Jurkat, Clone E6-1 (cell line): ENCODE measurements around the gene MVB12B.

ENCODE experiments used
- DNase-seq: peaks from one replicate; pipeline ENCODE4 v3.0.0-alpha.2; 2011; ENCODE audit warnings: low read depth, low spot score
- H3K4me3 ChIP-seq: 2 replicates; pipeline ENCODE4 v1.5.1; 2011; ENCODE audit warnings: mild to moderate bottlenecking, low read length, control low read depth, moderate library complexity

MVB12B gene

GRCh38 chr9:126348911-126349550 is 22.4 kb downstream of the MVB12B start:
- no peak overlapping the region for H3K4me3 ChIP-seq
- no peak for DNase-seq

- DNase-seq: no peak
- no peak overlapping the region for H3K4me3 ChIP-seq
Observed at GRCh38 chr9:126354887-126355770, 28.5 kb downstream of the MVB12B start.

- no peak for DNase-seq
- no peak overlapping the region for H3K4me3 ChIP-seq
Observed at GRCh38 chr9:126357074-126357473, 30.4 kb downstream of the MVB12B start.

GRCh38 chr9:126360073-126360472 is 33.4 kb downstream of the MVB12B start:
- DNase-seq: no peak
- H3K4me3 ChIP-seq: no peak overlapping the region

GRCh38 chr9:126361810-126362238 is 35.2 kb downstream of the MVB12B start:
- DNase-seq: no peak
- no peak overlapping the region for H3K4me3 ChIP-seq

- no peak overlapping the region for H3K4me3 ChIP-seq
- DNase-seq: no peak
Observed at GRCh38 chr9:126363250-126363649, 36.6 kb downstream of the MVB12B start.

GRCh38 chr9:126363847-126364671 is 37.4 kb downstream of the MVB12B start:
- no peak for DNase-seq

GRCh38 chr9:126365780-126366179 is 39.2 kb downstream of the MVB12B start:
- H3K4me3 ChIP-seq: no peak overlapping the region
- no peak for DNase-seq

More at GRCh38 chr9:126363847-126364671, 37.4 kb downstream of the MVB12B start:
- no peak overlapping the region for H3K4me3 ChIP-seq

- H3K4me3 ChIP-seq: no peak overlapping the region
- DNase-seq: no peak
Observed at GRCh38 chr9:126366366-126367011, 39.9 kb downstream of the MVB12B start.

GRCh38 chr9:126367139-126367538 is 40.5 kb downstream of the MVB12B start:
- no peak for DNase-seq
- no peak overlapping the region for H3K4me3 ChIP-seq

- H3K4me3 ChIP-seq: no peak overlapping the region
- DNase-seq: no peak
Observed at GRCh38 chr9:126367616-126368015, 41.0 kb downstream of the MVB12B start.

GRCh38 chr9:126368020-126368419 is 41.4 kb downstream of the MVB12B start:
- DNase-seq: no peak
- no peak overlapping the region for H3K4me3 ChIP-seq

GRCh38 chr9:126371007-126371870 is 44.6 kb downstream of the MVB12B start:
- no peak overlapping the region for H3K4me3 ChIP-seq
- DNase-seq: no peak

GRCh38 chr9:126372716-126373115 is 46.1 kb downstream of the MVB12B start:
- H3K4me3 ChIP-seq: no peak overlapping the region
- DNase-seq: no peak

GRCh38 chr9:126373241-126373640 is 46.6 kb downstream of the MVB12B start:
- no peak overlapping the region for H3K4me3 ChIP-seq
- DNase-seq: no peak

- H3K4me3 ChIP-seq: no peak overlapping the region
- no peak for DNase-seq
Observed at GRCh38 chr9:126374366-126374781, 47.7 kb downstream of the MVB12B start.

GRCh38 chr9:126375386-126375785 is 48.8 kb downstream of the MVB12B start:
- DNase-seq: no peak
- H3K4me3 ChIP-seq: no peak overlapping the region
